ENCODE measurements around the gene ZC3H10. TPM values are rescaled to one million over a fixed set of nuclear protein-coding genes. Genes with fewer than 3 reads are reported as not detected.

ZC3H10 gene
- total RNA-seq, 1 experiment from 2014 or later, result 5.6 TPM

GRCh38 chr12:56141946-56142784, 24.1 kb downstream of the ZC3H10 start:
- intact Hi-C loops (cut with micrococcal nuclease), result no loop called here
- Histone ChIP-seq H3K27ac (ENCODE audit: low read length) (no peak overlapping the region), H2AFZ (ENCODE audit: low read length) (no peak overlapping the region), H3K9ac (ENCODE audit: low read length) (no peak overlapping the region), H3K79me2 (ENCODE audit: low read length) (no peaks in the 10 kb centered on the region), H3K36me3 (ENCODE audit: low read depth, low read length) (peaks cover 54% of the 10 kb centered on the region), H3K4me2 (ENCODE audit: low read length) (no peak overlapping the region), H3K4me1 (ENCODE audit: insufficient read depth, low read length) (peaks cover 11% of the 10 kb centered on the region), H3K9me3 (ENCODE audit: low read length) (no peaks in the 10 kb centered on the region), H3K27me3 (ENCODE audit: low read length) (no peaks in the 10 kb centered on the region), H4K20me1 (ENCODE audit: low read length) (no peaks in the 10 kb centered on the region), H3K4me3 (ENCODE audit: low read length) (no peak overlapping the region), H3F3A (ENCODE audit: low read length, unreplicated experiment) (no peaks in the 10 kb centered on the region), H3K9me2 (replicated peaks; ENCODE audit: low read length) (no peaks in the 10 kb centered on the region)
- DNase-seq (no peak), ATAC-seq (no peak)
- POLR2A ChIA-PET (ENCODE audit: unreplicated experiment), result no interaction called here
- BruUV-seq (replicated peaks), result no TSS peak
- TF ChIP-seq EZH2phosphoT487 (IDR thresholded peaks at IDR 0.05; ENCODE audit: borderline replicate concordance, low read length) (no peak), EZH2 (IDR thresholded peaks at IDR 0.05; ENCODE audit: low read length, unreplicated experiment) (no peak), CTCF (conservative IDR thresholded peaks at IDR 0.05; ENCODE audit: low read depth, low read length) (no peak)
- CTCF ChIA-PET, result no interaction called here

GRCh38 chr12:56143217-56143616, 25.2 kb downstream of the ZC3H10 start:
- Histone ChIP-seq H4K20me1 (ENCODE audit: low read length) (no peaks in the 10 kb centered on the region), H3K4me3 (ENCODE audit: low read length) (no peak overlapping the region), H3K9me3 (ENCODE audit: low read length) (no peaks in the 10 kb centered on the region), H3K79me2 (ENCODE audit: low read length) (no peaks in the 10 kb centered on the region), H3K27me3 (ENCODE audit: low read length) (no peaks in the 10 kb centered on the region), H2AFZ (ENCODE audit: low read length) (no peak overlapping the region), H3K27ac (ENCODE audit: low read length) (no peak overlapping the region), H3K4me2 (ENCODE audit: low read length) (no peak overlapping the region), H3K36me3 (ENCODE audit: low read depth, low read length) (peaks cover 44% of the 10 kb centered on the region), H3F3A (ENCODE audit: low read length, unreplicated experiment) (no peaks in the 10 kb centered on the region), H3K4me1 (ENCODE audit: insufficient read depth, low read length) (peaks cover 11% of the 10 kb centered on the region), H3K9me2 (replicated peaks; ENCODE audit: low read length) (no peaks in the 10 kb centered on the region), H3K9ac (ENCODE audit: low read length) (no peak overlapping the region)
- ATAC-seq (no peak), DNase-seq (no peak)
- CTCF ChIA-PET, result no interaction called here
- POLR2A ChIA-PET (ENCODE audit: unreplicated experiment), result no interaction called here
- no TSS peak for BruUV-seq (replicated peaks)
- no peak for TF ChIP-seq CTCF (conservative IDR thresholded peaks at IDR 0.05; ENCODE audit: low read depth, low read length)
- no peak for TF ChIP-seq EZH2 (IDR thresholded peaks at IDR 0.05; ENCODE audit: low read length, unreplicated experiment)
- no peak for TF ChIP-seq EZH2phosphoT487 (IDR thresholded peaks at IDR 0.05; ENCODE audit: borderline replicate concordance, low read length)
- intact Hi-C loops (cut with micrococcal nuclease), result no loop called here

- POLR2A ChIA-PET (ENCODE audit: unreplicated experiment), result interaction anchor here (0.6 kb wide), 1 partner anchor 19 kb away, joined by 4 read pairs; no protein-coding TSS in a partner anchor
- no peak overlapping the region for H3K9ac ChIP-seq (ENCODE audit: low read length)
- no peak overlapping the region for H3K4me3 ChIP-seq (ENCODE audit: low read length)
- intact Hi-C loops (cut with micrococcal nuclease), result no loop called here
- BruUV-seq (replicated peaks), result TSS peak; percentile 29
- no peaks in the 10 kb centered on the region for H3K9me2 ChIP-seq (replicated peaks; ENCODE audit: low read length)
- H3F3A ChIP-seq (ENCODE audit: low read length, unreplicated experiment), result no peaks in the 10 kb centered on the region
- peaks cover 37% of the 10 kb centered on the region for H3K36me3 ChIP-seq (ENCODE audit: low read depth, low read length)
- no peaks in the 10 kb centered on the region for H3K79me2 ChIP-seq (ENCODE audit: low read length)
- H3K27ac ChIP-seq (ENCODE audit: low read length), result no peak overlapping the region
- no peaks in the 10 kb centered on the region for H4K20me1 ChIP-seq (ENCODE audit: low read length)
- H3K9me3 ChIP-seq (ENCODE audit: low read length), result no peaks in the 10 kb centered on the region
- ATAC-seq (no peak), DNase-seq (no peak)
- CTCF ChIA-PET, result no interaction called here
- TF ChIP-seq EZH2 (IDR thresholded peaks at IDR 0.05; ENCODE audit: low read length, unreplicated experiment) (no peak), EZH2phosphoT487 (IDR thresholded peaks at IDR 0.05; ENCODE audit: borderline replicate concordance, low read length) (no peak)
- H3K4me2 ChIP-seq (ENCODE audit: low read length), result no peak overlapping the region
- H2AFZ ChIP-seq (ENCODE audit: low read length), result no peak overlapping the region
- H3K4me1 ChIP-seq (ENCODE audit: insufficient read depth, low read length), result peaks cover 11% of the 10 kb centered on the region
- H3K27me3 ChIP-seq (ENCODE audit: low read length), result no peaks in the 10 kb centered on the region
Observed at GRCh38 chr12:56143870-56144269, 25.8 kb downstream of the ZC3H10 start.
